GM21825 (cell line): ENCODE results near the gene TENM4.

Experiments
- ATAC-seq: cut with Tn5 transposase; IDR thresholded peaks from one replicate; pipeline ENCODE4 v1.9.1; 2021; ENCODE audit warnings: mild to moderate bottlenecking, moderate library complexity; ENCODE audit not compliant: unreplicated experiment

TENM4 gene

GRCh38 chr11:79440571-79441460 is at the start of gene TENM4:
Gene TENM4, minus strand, starts transcription at chr11:79441030. Its CDS starts 371,086 bp downstream, at chr11:79069944.
- ATAC-seq = no peak

- ATAC-seq = no peak
Observed at GRCh38 chr11:79488286-79488685, 47.5 kb upstream of the TENM4 start.

- no peak for ATAC-seq
Observed at GRCh38 chr11:79487412-79487811, 46.6 kb upstream of the TENM4 start.

- no peak for ATAC-seq
Observed at GRCh38 chr11:79486242-79486984, 45.6 kb upstream of the TENM4 start.

GRCh38 chr11:79485694-79486093 is 44.9 kb upstream of the TENM4 start:
- no peak for ATAC-seq

GRCh38 chr11:79484872-79485271 is 44.0 kb upstream of the TENM4 start:
- no peak for ATAC-seq

- peak; percentile 74 for ATAC-seq
Observed at GRCh38 chr11:79482800-79483199, 42.0 kb upstream of the TENM4 start.

GRCh38 chr11:79481795-79482194 is 41.0 kb upstream of the TENM4 start:
- ATAC-seq = peak; percentile 54

GRCh38 chr11:79480864-79481263 is 40.0 kb upstream of the TENM4 start:
- no peak for ATAC-seq

GRCh38 chr11:79472819-79473529 is 32.1 kb upstream of the TENM4 start:
- no peak for ATAC-seq

- ATAC-seq = no peak
Observed at GRCh38 chr11:79471071-79471844, 30.4 kb upstream of the TENM4 start.

GRCh38 chr11:79470161-79470560 is 29.3 kb upstream of the TENM4 start:
- ATAC-seq = no peak

GRCh38 chr11:79467761-79468160 is 26.9 kb upstream of the TENM4 start:
- no peak for ATAC-seq

- no peak for ATAC-seq
Observed at GRCh38 chr11:79466411-79466810, 25.6 kb upstream of the TENM4 start.

- ATAC-seq = no peak
Observed at GRCh38 chr11:79465160-79465559, 24.3 kb upstream of the TENM4 start.

- no peak for ATAC-seq
Observed at GRCh38 chr11:79461666-79462645, 21.1 kb upstream of the TENM4 start.

- peak; percentile 58 for ATAC-seq
Observed at GRCh38 chr11:79461144-79461543, 20.3 kb upstream of the TENM4 start.

GRCh38 chr11:79458709-79459108 is 17.9 kb upstream of the TENM4 start:
- ATAC-seq = no peak

GRCh38 chr11:79456501-79456900 is 15.7 kb upstream of the TENM4 start:
- ATAC-seq = no peak
